WTC11 (cell line): ENCODE results near the gene KRTAP2-4. TPM values are rescaled to one million over a fixed set of nuclear protein-coding genes. Genes with fewer than 3 reads are reported as not detected.

Experiments used
- ATAC-seq: fragments of 200-7000 bp; cut with Tn5 transposase; 2 replicates; pipeline ENCODE4 v1.10.0; 2021; ENCODE audit warnings: mild to moderate bottlenecking, moderate library complexity
- CTCF ChIA-PET: fragments of 300-600 bp; sonication (Branson Sonifier 250); formaldehyde crosslinking; loops from one replicate; lab custom pipeline; 2021; ENCODE audit warnings: antibody characterized with exemption; lab: Charles Lee
- POLR2A ChIA-PET: fragments of 350-600 bp; sonication (Branson Sonifier 250); formaldehyde crosslinking; loops from one replicate; lab custom pipeline; 2021; ENCODE audit warnings: antibody characterized with exemption; lab: Charles Lee
- DNase-seq: peaks from one replicate; pipeline ENCODE4 v3.0.0; 2021; ENCODE audit warnings: low spot score
- H3K27ac Mint-ChIP-seq: 2 replicates; pipeline ENCODE4 v1.8.0; 2021; ENCODE audit warnings: mixed read lengths
- H3K27me3 Mint-ChIP-seq: 2 replicates; pipeline ENCODE4 v1.8.0; 2021; ENCODE audit warnings: low read depth, mild to moderate bottlenecking, moderate library complexity, mixed read lengths
- H3K36me3 Mint-ChIP-seq: 2 replicates; pipeline ENCODE4 v1.8.0; 2021; ENCODE audit warnings: mixed read lengths
- H3K4me1 Mint-ChIP-seq: 2 replicates; pipeline ENCODE4 v1.8.0; 2022; ENCODE audit warnings: mixed read lengths
- H3K4me3 Mint-ChIP-seq: 2 replicates; pipeline ENCODE4 v1.8.0; 2021; ENCODE audit warnings: mild to moderate bottlenecking, moderate library complexity, mixed read lengths
- H3K9me3 Mint-ChIP-seq: 2 replicates; pipeline ENCODE4 v1.8.0; 2021; ENCODE audit warnings: mixed read lengths
- GABPB1 ChIP-seq: sonication (generic); formaldehyde crosslinking; IDR thresholded peaks from 2 replicates; pipeline ENCODE4 v1.8.1; 2023; ENCODE audit warnings: mild to moderate bottlenecking, missing genetic modification reagents
- GTF2I ChIP-seq: fragments of 250-450 bp; sonication (Bioruptor Pico); conservative IDR thresholded peaks from 2 replicates; pipeline ENCODE4 v1.4.0; 2021; ENCODE audit warnings: mild to moderate bottlenecking
- HMGA2 ChIP-seq: fragments of 250-450 bp; sonication (Bioruptor Pico); IDR thresholded peaks from 2 replicates; pipeline ENCODE4 v1.4.0; 2021; ENCODE audit warnings: mild to moderate bottlenecking, moderate library complexity
- JAZF1 ChIP-seq: fragments of 250-450 bp; sonication (Bioruptor Pico); IDR thresholded peaks from 2 replicates; pipeline ENCODE4 v1.9.0; 2021; ENCODE audit warnings: moderate library complexity, mild to moderate bottlenecking, inconsistent platforms
- JUN ChIP-seq: sonication (generic); formaldehyde crosslinking; IDR thresholded peaks from 2 replicates; pipeline ENCODE4 v1.8.0; 2023; ENCODE audit warnings: mild to moderate bottlenecking, missing genetic modification reagents
- NFYB ChIP-seq: sonication (generic); formaldehyde crosslinking; conservative IDR thresholded peaks from 2 replicates; pipeline ENCODE4 v1.8.0; 2022; ENCODE audit warnings: low read depth, missing genetic modification reagents
- TCF7 ChIP-seq: sonication (generic); formaldehyde crosslinking; IDR thresholded peaks from 2 replicates; pipeline ENCODE4 v1.8.0; 2022; ENCODE audit warnings: mild to moderate bottlenecking, low read depth, missing genetic modification reagents, moderate library complexity
- TP53 ChIP-seq: sonication (generic); formaldehyde crosslinking; IDR thresholded peaks from 2 replicates; pipeline ENCODE4 v1.8.1; 2023; ENCODE audit warnings: mild to moderate bottlenecking, missing genetic modification reagents
- USF2 ChIP-seq: sonication (generic); formaldehyde crosslinking; IDR thresholded peaks from 2 replicates; pipeline ENCODE4 v1.8.1; 2023; ENCODE audit warnings: mild to moderate bottlenecking, missing genetic modification reagents, moderate library complexity
- ZNF263 ChIP-seq: sonication (generic); formaldehyde crosslinking; IDR thresholded peaks from 2 replicates; pipeline ENCODE4 v1.8.1; 2022; ENCODE audit warnings: low read depth, mild to moderate bottlenecking, moderate library complexity, missing genetic modification reagents
- ZNF281 ChIP-seq: sonication (generic); formaldehyde crosslinking; IDR thresholded peaks from 2 replicates; pipeline ENCODE4 v1.8.0; 2023; ENCODE audit warnings: mild to moderate bottlenecking, missing genetic modification reagents
- ZNF423 ChIP-seq: fragments of 250-450 bp; sonication (Bioruptor Pico); IDR thresholded peaks from 2 replicates; pipeline ENCODE4 v2.1.2; 2022; ENCODE audit warnings: mild to moderate bottlenecking, moderate library complexity
- ZNF425 ChIP-seq: fragments of 250-450 bp; sonication (Bioruptor Pico); conservative IDR thresholded peaks from 2 replicates; pipeline ENCODE4 v1.9.0; 2021; ENCODE audit warnings: mild to moderate bottlenecking
- ZNF671 ChIP-seq: fragments of 250-450 bp; sonication (Bioruptor Pico); IDR thresholded peaks from 2 replicates; pipeline ENCODE4 v1.8.0; 2021; ENCODE audit warnings: mild to moderate bottlenecking
- total RNA-seq: library from RNA; stranded (reverse); gene quantifications from 3 replicates; pipeline ENCODE4 v1.2.3, GENCODE V29; 2021

KRTAP2-4 gene
- total RNA-seq, 1 experiment from 2014 or later = not detected

- no peak overlapping the region for H3K27ac Mint-ChIP-seq
- CTCF ChIA-PET = no interaction called here
Measured at GRCh38 chr17:41071606-41072360, 6.1 kb upstream of the KRTAP2-4 start.

GRCh38 chr17:41069031-41069430 is 3.4 kb upstream of the KRTAP2-4 start:
- H3K27me3 Mint-ChIP-seq = no peaks in the 10 kb centered on the region
- ATAC-seq (no peak), DNase-seq (no peak)
- ChIA-PET POLR2A (no interaction called here), CTCF (no interaction called here)
- no peak overlapping the region for H3K27ac Mint-ChIP-seq
- no peak for TF ChIP-seq HMGA2
- no peak for TF ChIP-seq JAZF1 (CRISPR knock-in tag)
- no peak for TF ChIP-seq ZNF263
- TF ChIP-seq JUN (CRISPR knock-in tag) = no peak
- no peak for TF ChIP-seq TCF7 (CRISPR knock-in tag)
- TF ChIP-seq NFYB (CRISPR knock-in tag) = no peak
- no peak for TF ChIP-seq TP53 (CRISPR knock-in tag)
- TF ChIP-seq GABPB1 (CRISPR knock-in tag) = no peak
- no peak for TF ChIP-seq ZNF281
- no peak for TF ChIP-seq ZNF671 (CRISPR knock-in tag)
- no peaks in the 10 kb centered on the region for H3K9me3 Mint-ChIP-seq
- peaks cover 4% of the 10 kb centered on the region; the same call in 1 of the 2 replicates for H3K4me1 Mint-ChIP-seq
- no peaks in the 10 kb centered on the region for H3K36me3 Mint-ChIP-seq
- no peak overlapping the region for H3K4me3 Mint-ChIP-seq

More at GRCh38 chr17:41071606-41072360, 6.1 kb upstream of the KRTAP2-4 start:
- Mint-ChIP-seq H3K4me1 (no peaks in the 10 kb centered on the region), H3K36me3 (no peaks in the 10 kb centered on the region), H3K9me3 (no peaks in the 10 kb centered on the region)
- DNase-seq = no peak
- POLR2A ChIA-PET = interaction anchor here (0.6 kb wide), 1 partner anchor 33 kb away, joined by 4 read pairs; no protein-coding TSS in a partner anchor
- TF ChIP-seq USF2 (CRISPR knock-in tag) = no peak
- no peak for TF ChIP-seq ZNF425 (CRISPR knock-in tag)
- no peak for TF ChIP-seq GTF2I (CRISPR knock-in tag)
- no peak for TF ChIP-seq ZNF423 (CRISPR knock-in tag)
- no peak for TF ChIP-seq ZNF281
- TF ChIP-seq, all 79 proteins: peak for 0
- ATAC-seq = no peak
- H3K27me3 Mint-ChIP-seq = no peaks in the 10 kb centered on the region; the same call in 1 of the 2 replicates
- no peak overlapping the region for H3K4me3 Mint-ChIP-seq
